GM18868 (cell line): ENCODE measurements around the gene HEPACAM.

Experiments
- ATAC-seq: cut with Tn5 transposase; IDR thresholded peaks from one replicate; pipeline ENCODE4 v1.9.1; 2021; ENCODE audit warnings: mild to moderate bottlenecking, moderate library complexity; ENCODE audit not compliant: unreplicated experiment

Gene HEPACAM

DNA sequence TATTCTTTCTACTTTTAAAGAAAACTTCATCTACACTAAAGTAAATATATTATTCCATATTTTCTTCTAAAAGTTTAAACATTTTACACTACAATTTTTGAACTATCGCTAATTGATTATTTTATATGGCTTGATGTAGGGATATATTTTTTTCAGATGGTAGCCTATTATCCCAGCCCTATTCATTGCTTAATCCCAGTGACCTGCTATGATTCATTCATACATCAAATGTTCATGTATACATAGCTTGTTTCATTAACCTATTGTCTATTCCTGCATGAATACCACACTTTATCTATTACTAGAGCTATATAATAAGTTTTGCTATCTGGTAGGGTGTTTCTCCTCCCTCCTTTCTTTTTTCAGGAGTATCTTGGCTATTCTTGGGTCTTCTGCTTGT lies 33.2 kb downstream of the HEPACAM start:
- no peak for ATAC-seq

GRCh38 chr11:124900464-124900863 lies 35.4 kb downstream of the HEPACAM start:
- no peak for ATAC-seq

- ATAC-seq: no peak
Measured at GRCh38 chr11:124899383-124900145, 36.3 kb downstream of the HEPACAM start.

GRCh38 chr11:124898711-124899110 lies 37.1 kb downstream of the HEPACAM start:
- ATAC-seq: no peak

- no peak for ATAC-seq
Measured at GRCh38 chr11:124898263-124898680, 37.6 kb downstream of the HEPACAM start.

- no peak for ATAC-seq
Measured at GRCh38 chr11:124897674-124898262, 38.1 kb downstream of the HEPACAM start, which contains the start of gene ROBO4. Gene ROBO4, minus strand, starts transcription at chr11:124897865. Its CDS starts 70 bp downstream, at chr11:124897795.

DNA sequence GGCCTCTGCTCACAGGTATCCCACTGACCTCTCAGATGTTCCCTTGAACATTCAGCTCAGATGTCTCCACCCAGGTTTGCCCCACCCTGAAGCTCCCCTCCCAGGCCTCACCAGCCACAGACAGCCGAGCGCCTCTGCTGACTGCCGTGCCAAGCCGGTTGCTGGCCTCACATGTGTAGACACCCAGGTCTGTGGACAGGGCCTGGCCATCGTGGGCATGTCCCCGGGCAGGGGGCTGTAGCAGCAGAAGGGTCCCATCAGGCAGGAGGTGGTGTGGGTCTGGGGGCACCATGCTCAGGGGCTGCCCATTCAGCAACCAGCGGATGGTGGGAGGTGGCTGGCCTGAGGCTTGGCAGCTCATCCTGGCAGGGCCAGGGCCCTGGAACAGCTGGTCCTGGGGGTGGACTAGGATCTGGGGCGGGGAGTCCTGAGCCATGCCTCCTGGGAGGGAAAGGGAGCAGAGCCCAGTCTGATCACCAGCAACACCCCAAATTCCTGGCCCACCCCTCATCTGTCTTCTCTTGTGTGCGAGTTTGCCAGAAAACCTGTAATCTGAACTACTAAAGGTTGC lies 38.9 kb downstream of the HEPACAM start:
- ATAC-seq: no peak

- no peak for ATAC-seq
Measured at GRCh38 chr11:124896071-124896750, 39.6 kb downstream of the HEPACAM start.

GRCh38 chr11:124895471-124895971 lies 40.3 kb downstream of the HEPACAM start:
- ATAC-seq: no peak

DNA sequence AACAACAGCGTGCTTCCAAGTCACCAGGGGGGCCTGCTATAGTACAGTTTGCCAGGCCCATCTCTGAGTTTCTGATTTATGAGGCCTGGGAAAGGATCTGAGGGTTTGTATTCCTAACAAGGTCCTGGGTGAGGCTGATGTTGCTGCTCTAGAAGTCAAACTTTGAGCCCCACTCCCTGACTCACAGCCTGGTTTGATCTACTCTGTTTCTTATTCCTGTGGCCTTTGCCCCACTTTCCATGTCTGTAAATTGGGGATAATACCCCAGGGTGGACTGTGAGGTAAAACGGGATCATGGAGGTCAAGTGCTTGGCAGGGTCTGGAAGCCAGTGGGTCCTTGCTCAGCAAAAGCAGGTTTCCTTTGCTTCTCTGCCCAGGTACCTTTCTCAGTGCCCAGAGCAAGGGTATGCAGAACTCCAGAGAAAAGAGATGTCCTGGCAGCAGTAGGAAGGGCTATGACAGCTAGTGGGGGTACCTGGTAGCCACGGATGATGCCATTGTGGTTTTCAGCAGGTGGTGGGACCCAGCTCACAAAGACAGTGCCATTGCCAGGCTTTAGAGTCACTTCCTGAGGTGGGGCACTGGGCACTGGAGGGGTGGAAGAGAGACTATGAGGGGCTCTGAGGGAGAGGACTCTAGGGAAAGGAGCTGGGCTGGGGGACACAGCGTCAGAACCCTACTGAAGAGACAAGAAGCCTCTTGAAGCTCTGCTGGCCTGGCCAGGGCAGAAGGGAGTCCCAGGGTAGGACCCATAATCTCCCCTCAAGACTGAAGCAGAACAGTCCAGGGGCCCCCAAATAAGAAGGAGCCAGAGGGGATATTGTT lies 41.0 kb downstream of the HEPACAM start:
- no peak for ATAC-seq

- no peak for ATAC-seq
Measured at GRCh38 chr11:124893781-124894401, 42.0 kb downstream of the HEPACAM start.

GRCh38 chr11:124892750-124893454 lies 42.9 kb downstream of the HEPACAM start:
- no peak for ATAC-seq

GRCh38 chr11:124892146-124892545 lies 43.7 kb downstream of the HEPACAM start:
- ATAC-seq: no peak

DNA sequence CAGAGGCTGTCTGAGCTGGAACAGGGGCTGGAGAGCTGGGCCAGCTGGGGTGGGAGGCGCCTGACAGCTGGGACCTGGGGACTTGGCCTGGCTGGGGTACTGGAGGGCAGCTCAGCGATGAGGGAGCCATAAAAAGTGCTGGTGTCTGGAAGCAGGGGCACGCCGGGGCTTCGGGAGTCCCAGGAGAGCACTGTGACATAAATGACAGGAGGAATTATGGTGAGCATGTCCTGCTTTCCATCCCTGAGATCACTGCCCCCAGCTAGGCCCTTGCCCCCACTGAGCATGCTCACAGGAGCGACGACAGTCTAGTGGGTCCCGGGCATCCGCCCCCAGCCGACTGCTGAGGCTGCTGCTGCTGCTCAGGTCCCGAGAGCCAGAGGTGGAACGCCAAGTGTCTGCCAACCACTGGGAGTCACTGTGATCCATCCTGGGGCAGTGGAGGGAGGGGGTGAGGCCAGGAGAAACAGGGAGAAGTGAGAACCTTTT lies 44.4 kb downstream of the HEPACAM start:
- ATAC-seq: no peak

- no peak for ATAC-seq
Measured at GRCh38 chr11:124890683-124891372, 45.0 kb downstream of the HEPACAM start.

DNA sequence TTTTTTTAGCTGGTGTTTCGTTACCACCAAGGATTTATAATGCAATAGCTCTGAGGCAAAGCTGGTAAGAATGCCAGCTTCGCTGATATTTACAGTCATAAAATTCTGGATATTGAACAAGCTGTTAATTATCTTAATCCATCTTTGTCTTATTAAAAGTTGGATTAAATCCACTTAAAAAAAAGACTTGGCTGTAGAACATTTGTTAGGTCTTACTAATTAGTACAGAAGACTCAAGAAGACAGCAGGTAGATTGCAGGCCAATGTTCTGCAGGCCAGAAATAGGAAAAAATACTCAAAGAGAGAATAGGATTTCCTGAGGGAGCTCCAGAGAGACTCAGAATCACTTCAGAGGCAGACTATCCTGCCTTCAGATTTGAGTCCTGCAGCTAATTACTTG lies 45.7 kb downstream of the HEPACAM start:
- ATAC-seq: no peak

DNA sequence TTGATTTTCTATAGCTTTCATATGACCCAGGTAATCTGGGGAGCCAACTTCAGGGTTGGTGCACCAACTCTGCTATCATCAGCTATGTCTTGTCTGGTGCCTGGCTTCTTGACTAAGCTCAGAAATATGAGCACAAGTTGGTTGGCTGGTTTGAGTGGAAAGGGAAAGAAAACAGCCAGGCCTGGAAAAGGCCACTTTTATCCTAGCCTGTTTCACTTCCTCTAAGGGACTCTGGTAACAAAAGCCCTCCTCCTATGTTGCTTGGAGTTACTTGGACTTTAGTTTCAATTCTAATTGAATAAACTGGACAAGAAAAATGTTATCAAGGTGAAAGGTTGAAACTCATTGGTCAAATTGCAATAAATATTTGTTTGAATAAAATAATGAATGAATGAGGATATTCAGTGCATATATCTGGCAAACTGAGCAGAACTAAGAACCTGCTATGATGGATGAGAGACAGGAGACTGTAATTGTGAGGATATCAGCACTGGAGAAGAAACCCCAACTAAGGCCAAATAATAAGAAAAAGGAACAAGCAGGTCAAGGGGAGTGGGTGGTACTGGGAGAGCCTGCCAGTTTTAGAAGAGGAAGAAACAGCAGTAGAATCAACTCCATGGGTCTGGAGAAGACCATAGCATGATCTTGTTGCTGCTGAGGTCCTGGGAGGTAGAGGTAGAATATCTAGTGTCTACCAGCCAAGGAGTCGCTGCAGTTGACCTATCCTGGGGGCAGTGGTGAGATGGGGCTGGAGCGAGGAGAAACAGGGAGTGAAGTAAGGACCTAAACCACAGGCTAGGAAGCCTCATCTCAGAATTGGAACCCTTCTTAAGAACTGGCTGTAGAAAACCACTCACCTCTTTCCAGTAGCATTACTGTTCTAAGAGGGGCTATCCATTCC lies 46.4 kb downstream of the HEPACAM start:
- no peak for ATAC-seq

GRCh38 chr11:124887667-124888013 lies 48.2 kb downstream of the HEPACAM start:
- no peak for ATAC-seq
